ENCODE results near the gene PEA15.

PEA15 gene

GRCh38 chr1:160178731-160179130 lies 26.5 kb upstream of the PEA15 start:
- ChIA-PET POLR2A (interaction anchor here (1.1 kb wide), 1 partner anchor 113 kb away, joined by 3 read pairs; no protein-coding TSS in a partner anchor), CTCF (interaction anchor here (0.9 to 2.4 kb wide), 3 partner anchors 14 to 87 kb away, joined by 3 to 13 read pairs (median 3); no protein-coding TSS in a partner anchor)
- Histone ChIP-seq H3K27ac (ENCODE audit: extremely low read depth, low read depth, low read length) (no peak overlapping the region), H3K4me3 (ENCODE audit: low read depth, low read length) (no peak overlapping the region), H3K36me3 (ENCODE audit: control insufficient read depth in 2 of 2, insufficient read depth in 1 of 2, low read length in 2 of 2) (no peaks in the 10 kb centered on the region), H3K4me1 (ENCODE audit: control insufficient read depth, insufficient read depth, low read length) (no peaks in the 10 kb centered on the region), H3K9me3 (ENCODE audit: control insufficient read depth, insufficient read depth, low read depth, low read length) (no peaks in the 10 kb centered on the region)
- TF ChIP-seq ZSCAN5A (tag by site-specific recombination; IDR thresholded peaks at IDR 0.05) (no peak), ZNF513 (tag by site-specific recombination; IDR thresholded peaks at IDR 0.05) (no peak), ZNF433 (tag by site-specific recombination; IDR thresholded peaks at IDR 0.05; ENCODE audit: low read depth) (no peak), ZNF426 (tag by site-specific recombination; IDR thresholded peaks at IDR 0.05) (no peak), ZNF701 (tag by site-specific recombination; IDR thresholded peaks at IDR 0.05) (no peak), ZNF571 (tag by site-specific recombination; IDR thresholded peaks at IDR 0.05) (no peak), ELK4 (IDR thresholded peaks at IDR 0.05; ENCODE audit: borderline replicate concordance, low read depth, low read length) (no peak), ZNF843 (tag by site-specific recombination; IDR thresholded peaks at IDR 0.05) (no peak), ZFHX2 (tag by site-specific recombination; conservative IDR thresholded peaks at IDR 0.05) (no peak), ZNF548 (tag by site-specific recombination; IDR thresholded peaks at IDR 0.05) (no peak), ZNF514 (tag by site-specific recombination; IDR thresholded peaks at IDR 0.05) (no peak), ZNF677 (tag by site-specific recombination; IDR thresholded peaks at IDR 0.05) (no peak)

GRCh38 chr1:160179336-160179735 lies 25.8 kb upstream of the PEA15 start:
- H3K4me1 ChIP-seq (ENCODE audit: control insufficient read depth, insufficient read depth, low read length) = no peaks in the 10 kb centered on the region
- no peaks in the 10 kb centered on the region for H3K36me3 ChIP-seq (ENCODE audit: control insufficient read depth in 2 of 2, insufficient read depth in 1 of 2, low read length in 2 of 2)
- no peak overlapping the region for H3K4me3 ChIP-seq (ENCODE audit: low read depth, low read length)
- ChIA-PET POLR2A (interaction anchor here (1.1 kb wide), 1 partner anchor 112 kb away, joined by 3 read pairs; no protein-coding TSS in a partner anchor), CTCF (interaction anchor here (0.6 to 2.4 kb wide), 5 partner anchors 14 to 399 kb away, joined by 3 to 13 read pairs (median 3); partner anchors contain the start of gene DUSP23)
- no peak for TF ChIP-seq ZBTB48 (tag by site-specific recombination; IDR thresholded peaks at IDR 0.05)
- no peak for TF ChIP-seq ZNF10 (tag by site-specific recombination; IDR thresholded peaks at IDR 0.05)
- no peak for TF ChIP-seq ZNF571 (tag by site-specific recombination; IDR thresholded peaks at IDR 0.05)
- TF ChIP-seq ZNF202 (tag by site-specific recombination; IDR thresholded peaks at IDR 0.05; ENCODE audit: borderline replicate concordance) = no peak
- no peak for TF ChIP-seq ZNF837 (tag by site-specific recombination; IDR thresholded peaks at IDR 0.05)
- TF ChIP-seq GFI1B (tag by site-specific recombination; IDR thresholded peaks at IDR 0.05) = no peak
- TF ChIP-seq INSM2 (tag by site-specific recombination; IDR thresholded peaks at IDR 0.05) = no peak
- no peak for TF ChIP-seq ZNF157 (tag by site-specific recombination; IDR thresholded peaks at IDR 0.05)
- no peak for TF ChIP-seq WT1 (tag by site-specific recombination; IDR thresholded peaks at IDR 0.05)
- TF ChIP-seq KLF8 (tag by site-specific recombination; IDR thresholded peaks at IDR 0.05) = no peak
- TF ChIP-seq ZNF148 (tag by site-specific recombination; IDR thresholded peaks at IDR 0.05; ENCODE audit: borderline replicate concordance) = no peak
- TF ChIP-seq ZNF624 (tag by site-specific recombination; IDR thresholded peaks at IDR 0.05) = no peak
- no peak for TF ChIP-seq ZNF433 (tag by site-specific recombination; IDR thresholded peaks at IDR 0.05; ENCODE audit: low read depth)
- no peak for TF ChIP-seq ZNF18 (tag by site-specific recombination; IDR thresholded peaks at IDR 0.05)
- TF ChIP-seq ZNF248 (tag by site-specific recombination; IDR thresholded peaks at IDR 0.05) = no peak
- no peak for TF ChIP-seq IKZF3 (tag by site-specific recombination; IDR thresholded peaks at IDR 0.05)
- no peak for TF ChIP-seq ZNF664 (tag by site-specific recombination; IDR thresholded peaks at IDR 0.05)
- no peak overlapping the region for H3K27ac ChIP-seq (ENCODE audit: extremely low read depth, low read depth, low read length)
- H3K9me3 ChIP-seq (ENCODE audit: control insufficient read depth, insufficient read depth, low read depth, low read length) = no peaks in the 10 kb centered on the region
